Liver (tissue), 3 donors: Measurements from ENCODE around the gene RFT1.
"Not testable (repeated sequence)": the region's sequence is repeated elsewhere in the genome, so short reads cannot be mapped to it uniquely, and the experiment has no call there.

Source experiments
- FOXA1 ChIP-seq: IDR thresholded peaks from 2 replicates; pipeline ENCODE4 v1.6.1; 2016; ENCODE audit warnings: antibody characterized with exemption
- GABPA ChIP-seq, 2 donors: IDR thresholded peaks in 1 of 2; conservative IDR thresholded peaks in 1 of 2; 2 replicates each; pipeline ENCODE4 v1.6.1; 2016; ENCODE audit warnings: antibody characterized with exemption in 2 of 2, mild to moderate bottlenecking in 1 of 2, moderate library complexity in 1 of 2
- HNF4G ChIP-seq: IDR thresholded peaks from 2 replicates; pipeline ENCODE4 v1.6.1; 2016; ENCODE audit warnings: antibody characterized with exemption
- JUND ChIP-seq, 2 donors: IDR thresholded peaks; 2 replicates each; pipeline ENCODE4 v1.6.1; 2016; ENCODE audit warnings: antibody characterized with exemption in 2 of 2
- MAX ChIP-seq: IDR thresholded peaks from 2 replicates; pipeline ENCODE4 v1.6.1; 2016; ENCODE audit warnings: antibody characterized with exemption
- RAD21 ChIP-seq, 2 donors: IDR thresholded peaks; 2 replicates each; pipeline ENCODE4 v1.6.1; 2016; ENCODE audit warnings: antibody characterized with exemption in 2 of 2, mild to moderate bottlenecking in 2 of 2
- REST ChIP-seq: IDR thresholded peaks from 2 replicates; pipeline ENCODE4 v1.6.1; 2016; ENCODE audit warnings: antibody characterized with exemption, mild to moderate bottlenecking
- RXRA ChIP-seq, 2 donors: IDR thresholded peaks; 2 replicates each; pipeline ENCODE4 v1.6.1; 2017 to 2018; ENCODE audit warnings: antibody characterized with exemption in 2 of 2, mild to moderate bottlenecking in 1 of 2
- SP1 ChIP-seq: IDR thresholded peaks from 2 replicates; pipeline ENCODE4 v1.6.1; 2018; ENCODE audit warnings: antibody characterized with exemption, mild to moderate bottlenecking
- TAF1 ChIP-seq: conservative IDR thresholded peaks from 2 replicates; pipeline ENCODE4 v1.6.1; 2016; ENCODE audit warnings: antibody characterized with exemption, mild to moderate bottlenecking
- YY1 ChIP-seq: IDR thresholded peaks from 2 replicates; pipeline ENCODE4 v1.6.1; 2016; ENCODE audit warnings: antibody characterized with exemption, mild to moderate bottlenecking
- TF ChIP-seq, protein P1 (sequence below): fragments of 150-350 bp; IDR thresholded peaks from 2 replicates; pipeline ENCODE4 v1.5.1; 2017; ENCODE audit warnings: improper control_type of control experiment, low read depth, low read length; ENCODE audit not compliant: missing input control
- TF ChIP-seq, protein P2 (sequence below): IDR thresholded peaks from 2 replicates; pipeline ENCODE4 v1.6.1; 2016; ENCODE audit warnings: antibody characterized with exemption
- TF ChIP-seq, protein P3 (sequence below): IDR thresholded peaks from 2 replicates; pipeline ENCODE4 v1.6.1; 2016; ENCODE audit warnings: antibody characterized with exemption
- donor health status: healthy.
- donor health status: healthy.

- TF ChIP-seq, protein P1, sequence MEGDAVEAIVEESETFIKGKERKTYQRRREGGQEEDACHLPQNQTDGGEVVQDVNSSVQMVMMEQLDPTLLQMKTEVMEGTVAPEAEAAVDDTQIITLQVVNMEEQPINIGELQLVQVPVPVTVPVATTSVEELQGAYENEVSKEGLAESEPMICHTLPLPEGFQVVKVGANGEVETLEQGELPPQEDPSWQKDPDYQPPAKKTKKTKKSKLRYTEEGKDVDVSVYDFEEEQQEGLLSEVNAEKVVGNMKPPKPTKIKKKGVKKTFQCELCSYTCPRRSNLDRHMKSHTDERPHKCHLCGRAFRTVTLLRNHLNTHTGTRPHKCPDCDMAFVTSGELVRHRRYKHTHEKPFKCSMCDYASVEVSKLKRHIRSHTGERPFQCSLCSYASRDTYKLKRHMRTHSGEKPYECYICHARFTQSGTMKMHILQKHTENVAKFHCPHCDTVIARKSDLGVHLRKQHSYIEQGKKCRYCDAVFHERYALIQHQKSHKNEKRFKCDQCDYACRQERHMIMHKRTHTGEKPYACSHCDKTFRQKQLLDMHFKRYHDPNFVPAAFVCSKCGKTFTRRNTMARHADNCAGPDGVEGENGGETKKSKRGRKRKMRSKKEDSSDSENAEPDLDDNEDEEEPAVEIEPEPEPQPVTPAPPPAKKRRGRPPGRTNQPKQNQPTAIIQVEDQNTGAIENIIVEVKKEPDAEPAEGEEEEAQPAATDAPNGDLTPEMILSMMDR, result not testable (repeated sequence)
- not testable (repeated sequence) for TF ChIP-seq RXRA (IDR thresholded peaks at IDR 0.05); HNF4G; YY1; FOXA1; REST; RAD21 (IDR thresholded peaks at IDR 0.05); JUND (IDR thresholded peaks at IDR 0.05); SP1; MAX; TAF1; GABPA (IDR thresholded peaks at IDR 0.05 in 1 of 2, conservative IDR thresholded peaks at IDR 0.05 in 1 of 2)
- TF ChIP-seq, protein P2, sequence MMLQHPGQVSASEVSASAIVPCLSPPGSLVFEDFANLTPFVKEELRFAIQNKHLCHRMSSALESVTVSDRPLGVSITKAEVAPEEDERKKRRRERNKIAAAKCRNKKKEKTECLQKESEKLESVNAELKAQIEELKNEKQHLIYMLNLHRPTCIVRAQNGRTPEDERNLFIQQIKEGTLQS, result not testable (repeated sequence)
- TF ChIP-seq, protein P3, sequence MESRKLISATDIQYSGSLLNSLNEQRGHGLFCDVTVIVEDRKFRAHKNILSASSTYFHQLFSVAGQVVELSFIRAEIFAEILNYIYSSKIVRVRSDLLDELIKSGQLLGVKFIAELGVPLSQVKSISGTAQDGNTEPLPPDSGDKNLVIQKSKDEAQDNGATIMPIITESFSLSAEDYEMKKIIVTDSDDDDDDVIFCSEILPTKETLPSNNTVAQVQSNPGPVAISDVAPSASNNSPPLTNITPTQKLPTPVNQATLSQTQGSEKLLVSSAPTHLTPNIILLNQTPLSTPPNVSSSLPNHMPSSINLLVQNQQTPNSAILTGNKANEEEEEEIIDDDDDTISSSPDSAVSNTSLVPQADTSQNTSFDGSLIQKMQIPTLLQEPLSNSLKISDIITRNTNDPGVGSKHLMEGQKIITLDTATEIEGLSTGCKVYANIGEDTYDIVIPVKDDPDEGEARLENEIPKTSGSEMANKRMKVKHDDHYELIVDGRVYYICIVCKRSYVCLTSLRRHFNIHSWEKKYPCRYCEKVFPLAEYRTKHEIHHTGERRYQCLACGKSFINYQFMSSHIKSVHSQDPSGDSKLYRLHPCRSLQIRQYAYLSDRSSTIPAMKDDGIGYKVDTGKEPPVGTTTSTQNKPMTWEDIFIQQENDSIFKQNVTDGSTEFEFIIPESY, result not testable (repeated sequence)
These were observed 76.0 kb downstream of the RFT1 start for GRCh38 chr3:53054233-53054632.
